CD4-positive, alpha-beta T cell treated with Interferon alpha-2 for 1 hour (primary cell): Measurements from ENCODE around the gene RASSF9.

Experiments
- DNase-seq, 2 donors: peaks; one replicate each; pipeline ENCODE4 v3.0.0-alpha.2; 2020 to 2022

Gene RASSF9

DNA sequence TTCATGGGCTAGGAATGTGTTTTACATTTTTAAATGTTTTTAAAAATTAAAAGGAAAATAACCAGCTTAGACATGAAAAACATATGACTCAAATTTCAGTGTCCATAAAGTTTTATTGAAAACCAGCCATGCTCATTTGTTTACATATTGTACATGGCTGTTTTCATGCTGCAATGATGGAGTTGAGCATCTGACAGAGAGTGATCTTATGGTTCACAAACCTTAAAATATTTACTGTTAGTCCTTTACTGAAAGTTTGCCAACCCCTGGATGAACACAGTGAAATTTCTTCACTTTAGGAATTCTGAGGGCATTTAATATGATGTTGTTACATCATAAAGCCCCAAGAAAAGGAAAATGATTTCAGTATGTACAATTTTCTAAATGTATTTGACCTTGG is 16.1 kb downstream of the RASSF9 start:
- no peak for DNase-seq

DNA sequence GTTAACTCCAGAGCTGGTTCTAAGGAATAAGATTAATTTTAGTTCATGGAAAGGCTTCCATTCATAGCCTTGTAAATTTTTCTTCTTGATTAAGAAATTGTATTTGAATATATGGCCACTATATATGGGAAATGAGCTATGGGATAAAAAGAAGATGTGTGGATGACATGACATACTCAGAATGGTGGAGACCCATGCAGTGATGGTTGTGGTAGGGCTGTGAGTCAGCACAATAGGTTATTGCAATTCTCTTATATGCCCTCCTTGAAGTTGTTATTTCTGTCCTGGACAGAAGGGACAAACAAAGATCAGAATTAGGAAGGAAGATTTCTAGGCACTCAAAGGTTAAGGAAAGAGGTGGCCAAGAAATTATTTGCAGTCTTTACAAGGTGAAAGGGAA is 21.5 kb downstream of the RASSF9 start:
- DNase-seq, result no peak

DNA sequence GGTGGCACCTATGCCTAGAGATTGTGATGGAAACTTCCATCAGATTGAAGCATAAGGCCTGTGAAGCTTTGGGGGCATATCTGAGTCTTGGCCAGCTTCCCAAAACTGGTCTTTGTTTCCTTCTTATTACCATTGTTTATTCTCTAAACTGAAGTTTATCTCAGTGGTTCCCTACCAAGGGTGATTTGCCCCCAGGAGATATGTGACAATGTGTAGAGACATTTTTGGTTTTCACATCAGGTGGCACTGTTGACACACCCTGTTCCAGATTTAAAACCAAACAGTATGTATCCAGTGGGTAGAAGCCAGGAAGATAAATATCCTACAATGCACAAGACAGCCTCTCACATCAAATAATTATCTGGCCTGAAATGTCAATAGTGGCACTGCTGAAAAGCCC is 22.1 kb downstream of the RASSF9 start:
- DNase-seq, result no peak

DNA sequence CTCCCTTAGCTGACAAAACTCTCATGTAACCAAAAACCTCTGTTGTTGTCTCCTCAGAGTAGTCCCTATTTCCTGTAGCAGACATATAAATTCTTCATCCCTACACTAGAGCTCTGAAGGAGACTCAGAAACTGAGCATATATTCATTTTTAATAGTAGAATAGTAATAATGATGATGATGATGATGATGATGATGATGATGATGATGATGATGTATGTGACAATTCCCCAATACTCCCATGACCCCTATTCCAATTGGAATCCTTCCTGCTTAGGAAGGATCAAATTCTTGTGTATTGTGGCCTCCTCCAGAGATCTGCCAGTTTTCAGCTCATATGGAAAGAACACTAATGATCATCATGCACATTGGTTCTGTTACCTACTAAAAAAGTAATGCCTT is 26.7 kb downstream of the RASSF9 start:
- DNase-seq, result no peak

DNA sequence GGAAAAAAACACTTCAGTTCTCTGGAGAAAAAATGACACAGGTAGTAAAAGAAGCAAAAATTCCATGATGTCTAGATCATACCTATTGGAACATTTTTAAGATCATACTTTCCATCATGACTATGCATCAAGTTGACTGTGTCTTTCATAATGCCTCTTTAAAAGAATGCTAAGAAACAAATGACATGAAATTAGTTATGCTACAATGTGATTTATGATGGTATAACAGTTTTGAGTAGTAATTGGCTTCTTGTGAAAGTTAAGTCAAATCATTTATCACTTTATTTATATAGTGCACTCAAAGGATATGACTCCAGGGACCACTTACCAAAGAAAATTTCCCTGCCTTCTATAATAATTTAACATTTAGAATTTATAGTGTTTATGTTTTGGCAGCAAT is 28.5 kb downstream of the RASSF9 start:
- no peak for DNase-seq

DNA sequence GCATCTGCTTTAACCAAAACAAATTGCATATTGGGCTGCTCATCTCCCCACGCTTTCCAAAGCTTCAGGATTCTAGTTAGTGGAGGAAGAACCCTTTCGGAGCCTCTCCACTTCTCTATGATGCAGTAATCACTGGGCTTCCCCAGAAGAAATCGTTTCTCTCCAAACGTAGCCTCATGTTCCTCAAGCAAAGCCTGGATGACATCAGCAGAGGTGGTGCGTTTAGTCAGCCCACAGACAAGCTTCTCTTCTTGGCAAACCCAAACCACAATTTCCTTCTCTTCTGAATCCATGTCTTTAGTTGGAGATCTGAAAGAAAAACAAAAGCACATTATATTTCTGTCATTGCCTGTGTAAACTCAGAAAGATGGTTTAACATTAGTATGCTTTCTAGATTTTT is 30.6 kb downstream of the RASSF9 start:
- DNase-seq, result no peak

DNA sequence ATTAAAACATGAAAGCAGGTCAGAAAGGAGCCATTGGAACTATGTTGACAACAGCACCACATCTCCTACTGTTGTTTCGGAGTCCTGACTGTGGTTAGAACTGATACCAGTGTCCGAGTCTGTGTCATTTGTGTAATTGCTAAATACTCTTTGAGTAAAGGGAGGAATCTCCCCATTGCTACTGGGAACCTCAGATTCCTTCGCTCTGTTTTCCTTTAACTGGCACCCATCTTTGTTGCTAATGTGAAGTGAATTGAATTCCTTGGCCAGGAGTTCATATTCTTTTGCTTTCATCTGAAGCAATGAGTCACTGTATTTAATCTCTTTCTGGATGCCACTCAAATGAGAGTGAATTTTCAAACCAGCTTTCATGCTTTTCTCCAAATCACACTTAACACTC is 31.5 kb downstream of the RASSF9 start:
- DNase-seq, result no peak

GRCh38 chr12:85803923-85804322 is 32.3 kb downstream of the RASSF9 start:
- DNase-seq, result no peak

DNA sequence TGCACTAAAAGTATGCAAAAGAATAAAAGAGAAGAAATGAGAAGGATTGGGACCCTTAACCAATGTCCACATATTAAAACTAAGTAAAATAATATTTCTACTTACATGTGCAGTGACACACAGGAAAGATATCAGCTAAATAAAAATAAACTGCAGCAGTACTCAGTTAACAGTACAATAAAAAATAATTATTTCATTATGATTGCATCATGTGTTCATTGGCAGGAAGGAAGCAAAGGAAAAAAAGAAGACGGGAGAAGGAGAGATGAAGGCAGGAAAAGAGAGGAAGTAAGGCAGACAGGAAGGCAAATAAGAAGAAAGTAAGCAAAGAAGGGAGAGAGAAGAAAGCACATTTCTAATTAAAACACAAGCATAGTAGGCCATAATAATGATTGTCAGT is 33.0 kb downstream of the RASSF9 start:
- no peak for DNase-seq

- DNase-seq, result no peak
These were observed 38.1 kb downstream of the RASSF9 start for GRCh38 chr12:85798122-85798521.

GRCh38 chr12:85796001-85796400 is 40.2 kb downstream of the RASSF9 start:
- DNase-seq, result no peak

- DNase-seq, result no peak
These were observed 41.7 kb downstream of the RASSF9 start for GRCh38 chr12:85794531-85794930.

DNA sequence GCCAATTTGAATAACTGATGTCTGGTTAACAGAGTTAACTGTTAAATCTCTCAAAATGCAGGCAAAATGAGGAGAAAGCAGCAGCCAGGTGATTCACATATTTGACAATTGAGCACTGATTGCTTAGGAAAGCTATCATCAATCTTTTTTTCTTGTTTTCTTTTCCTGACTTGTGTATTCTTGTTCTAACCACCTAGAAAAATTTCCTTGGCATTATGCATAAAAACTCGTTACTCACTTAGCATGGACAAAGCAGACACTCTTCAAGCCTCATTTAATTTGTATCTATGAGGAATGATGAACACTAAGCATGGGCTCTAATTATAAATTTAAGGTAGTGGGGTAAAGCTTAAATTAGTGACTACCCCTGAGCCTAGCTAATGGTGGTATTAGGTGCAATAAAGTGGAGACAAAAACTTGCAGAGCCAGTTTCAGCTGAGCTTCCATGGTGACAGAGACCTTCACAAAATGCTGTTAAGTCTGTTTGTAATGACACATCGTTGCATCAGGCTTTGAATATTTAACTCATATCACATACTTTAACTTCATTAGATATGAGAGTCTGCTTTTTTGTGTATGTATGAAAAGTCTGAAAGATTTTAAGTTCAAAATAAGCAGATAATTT is 52.0 kb downstream of the RASSF9 start:
- DNase-seq, result no peak

GRCh38 chr12:85782711-85783110 is 53.5 kb downstream of the RASSF9 start:
- DNase-seq, result no peak

GRCh38 chr12:85781766-85782165 is 54.4 kb downstream of the RASSF9 start:
- no peak for DNase-seq

DNA sequence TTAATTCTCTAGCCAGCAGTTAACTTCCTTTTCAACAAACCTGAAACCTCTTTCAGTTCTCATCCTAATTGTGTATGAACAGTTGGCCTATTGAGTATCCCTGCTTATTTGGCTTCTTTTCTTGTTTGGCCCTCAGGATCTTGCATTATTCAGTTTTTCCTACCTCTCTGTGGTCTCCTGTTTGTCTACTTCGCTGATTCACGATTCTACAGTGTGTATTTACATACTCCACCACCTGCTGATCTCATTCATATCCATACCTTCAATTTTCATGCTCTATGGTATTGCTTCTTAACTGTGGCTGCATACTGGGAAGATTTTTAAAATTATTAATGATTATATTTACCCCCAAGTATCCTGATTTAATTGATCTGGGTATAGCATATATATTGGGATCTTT is 56.4 kb downstream of the RASSF9 start:
- no peak for DNase-seq

DNA sequence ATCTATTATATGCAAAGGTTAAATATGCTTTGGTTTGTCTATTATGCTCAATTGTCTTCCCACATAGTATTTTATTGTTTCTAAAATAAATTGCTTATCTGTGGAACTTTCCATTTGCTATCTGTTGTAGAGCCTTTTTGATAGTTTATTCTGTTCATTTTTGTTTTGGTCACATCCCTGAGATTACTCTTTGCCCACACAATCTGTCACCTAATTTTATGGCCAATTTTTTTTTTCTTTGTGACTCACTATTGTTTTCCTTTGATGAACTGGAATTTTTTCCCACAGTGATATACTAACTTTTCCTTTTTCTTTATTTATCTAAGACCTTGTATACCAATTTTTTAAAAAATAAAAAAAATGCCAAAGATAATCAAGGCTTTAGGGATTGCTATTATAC is 61.1 kb downstream of the RASSF9 start:
- DNase-seq, result no peak

- DNase-seq, result no peak
These were observed 70.7 kb downstream of the RASSF9 start for GRCh38 chr12:85765453-85765869.

DNA sequence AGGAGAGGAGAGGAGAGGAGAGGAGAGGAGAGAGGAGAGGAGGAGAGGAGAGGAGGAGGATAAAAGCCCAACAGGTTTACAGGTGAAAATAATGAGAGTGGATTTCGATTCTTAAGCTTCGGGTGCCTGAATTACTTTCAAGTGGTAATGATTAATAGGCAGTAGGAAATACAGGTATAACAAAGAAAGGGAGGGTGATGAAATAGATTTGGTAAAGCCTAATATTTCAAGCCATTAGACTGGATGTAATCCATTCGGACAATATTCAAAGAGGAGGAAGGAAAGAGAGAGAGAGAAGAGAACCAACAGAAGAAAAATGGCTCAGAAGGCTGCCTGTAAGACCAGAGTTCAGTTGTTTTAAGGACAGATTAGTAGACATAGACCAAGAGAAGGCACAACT is 76.6 kb downstream of the RASSF9 start:
- no peak for DNase-seq

DNA sequence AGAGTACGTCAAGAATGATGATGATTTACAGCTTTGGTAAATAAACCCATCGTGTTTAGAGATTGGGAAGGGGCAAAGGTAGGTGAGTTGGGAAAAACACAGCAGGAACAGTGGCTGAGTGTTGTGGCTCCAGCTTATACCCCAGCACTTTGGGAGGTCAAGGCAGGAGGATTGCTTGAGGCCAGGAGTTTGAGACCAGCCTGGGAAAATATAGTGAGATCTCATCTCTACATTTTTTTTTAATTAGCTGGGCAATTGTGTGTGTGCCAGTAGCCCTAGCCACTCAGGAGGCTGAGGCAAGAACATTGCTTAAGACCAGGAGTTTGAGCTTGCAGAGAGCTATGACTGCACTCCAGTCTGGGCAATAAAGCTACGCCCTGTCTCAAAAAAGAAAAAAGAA is 77.1 kb downstream of the RASSF9 start:
- DNase-seq, result no peak

DNA sequence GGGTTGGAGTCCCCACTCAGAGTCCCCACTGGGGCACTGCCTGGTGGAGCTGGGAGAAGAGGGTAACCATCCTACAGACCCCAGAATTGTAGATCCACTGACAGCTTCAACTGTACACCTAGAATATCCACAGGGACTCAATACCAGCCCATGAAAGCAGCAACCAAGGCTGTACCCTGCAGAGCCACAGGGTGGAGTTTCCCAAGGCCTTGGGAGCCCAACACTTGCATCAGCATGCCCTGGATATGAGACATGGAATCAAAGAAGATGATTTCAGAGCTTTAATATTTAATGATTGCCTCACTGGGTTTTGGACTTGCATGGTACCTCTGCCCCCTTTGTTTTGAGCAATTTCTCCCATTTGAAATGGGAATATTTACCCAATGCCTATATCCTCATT is 80.4 kb downstream of the RASSF9 start:
- no peak for DNase-seq
